Subcutaneous adipose tissue (tissue), 4 donors: Measurements from ENCODE around the gene ASXL2. TPM values are rescaled to one million over a fixed set of nuclear protein-coding genes. Genes with fewer than 3 reads are reported as not detected.

Experiments used
- CTCF ChIP-seq: fragments of 450-650 bp; IDR thresholded peaks from one replicate; pipeline ENCODE4 v1.5.1; 2016; ENCODE audit warnings: low read depth, mild to moderate bottlenecking, control low read depth, antibody characterized with exemption, moderate library complexity
- total RNA-seq, 4 donors: library from RNA; depleted of rRNA; stranded (reverse); fragments of >200 nt; gene quantifications; one replicate each; pipeline ENCODE4 v1.1.0, GENCODE V29; 2016

The ASXL2 gene
- 10 to 100 TPM; 17.0 to 23.5 (median 18.9) TPM for total RNA-seq

DNA sequence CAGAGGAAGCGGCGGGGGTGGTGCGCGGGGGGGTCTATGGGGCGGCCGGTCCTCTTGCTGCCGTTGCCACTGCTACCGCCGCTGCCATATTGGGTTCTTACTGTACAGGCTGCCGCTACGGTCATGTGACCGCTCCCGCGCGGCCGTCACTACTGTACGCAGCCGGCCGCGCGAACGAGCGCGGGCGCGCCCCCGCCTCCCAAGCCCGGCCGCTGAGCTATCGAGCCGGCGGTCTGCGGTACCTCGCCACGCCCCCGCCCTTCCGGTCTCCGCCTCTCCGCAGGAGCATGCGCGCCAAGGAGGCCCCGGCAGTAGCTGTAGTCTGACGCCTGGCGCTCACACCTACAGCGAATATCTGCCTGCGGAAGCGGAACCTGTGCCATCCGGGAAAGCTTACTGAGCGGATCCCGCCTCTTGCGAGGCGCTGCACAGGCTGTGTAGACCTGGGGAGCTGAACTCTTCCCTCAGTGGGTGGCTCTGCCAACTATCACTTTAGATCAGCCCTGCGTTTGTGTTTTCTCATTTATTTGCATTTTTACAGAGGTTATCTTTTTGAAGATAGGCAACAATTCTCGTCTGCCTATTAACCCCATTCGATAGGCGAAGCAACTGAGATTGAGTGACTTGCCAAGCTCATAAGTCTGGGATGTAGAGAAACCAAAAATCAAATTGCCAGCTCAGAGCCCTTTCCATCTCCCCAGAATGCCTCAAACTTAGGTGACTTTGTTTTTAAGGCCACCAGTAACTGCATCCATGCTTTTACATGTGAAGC is at the start of gene ASXL2:
Gene ASXL2 (minus strand): TSS at position 127 of the 772 bp plus-strand sequence. CDS start 265 bp downstream, outside the sequence.
- no peak for TF ChIP-seq CTCF

GRCh38 chr2:25926984-25927756 is 48.9 kb upstream of the ASXL2 start:
- no peak for TF ChIP-seq CTCF

- TF ChIP-seq CTCF, result no peak
These were observed 44.2 kb upstream of the ASXL2 start for GRCh38 chr2:25922501-25922900.

DNA sequence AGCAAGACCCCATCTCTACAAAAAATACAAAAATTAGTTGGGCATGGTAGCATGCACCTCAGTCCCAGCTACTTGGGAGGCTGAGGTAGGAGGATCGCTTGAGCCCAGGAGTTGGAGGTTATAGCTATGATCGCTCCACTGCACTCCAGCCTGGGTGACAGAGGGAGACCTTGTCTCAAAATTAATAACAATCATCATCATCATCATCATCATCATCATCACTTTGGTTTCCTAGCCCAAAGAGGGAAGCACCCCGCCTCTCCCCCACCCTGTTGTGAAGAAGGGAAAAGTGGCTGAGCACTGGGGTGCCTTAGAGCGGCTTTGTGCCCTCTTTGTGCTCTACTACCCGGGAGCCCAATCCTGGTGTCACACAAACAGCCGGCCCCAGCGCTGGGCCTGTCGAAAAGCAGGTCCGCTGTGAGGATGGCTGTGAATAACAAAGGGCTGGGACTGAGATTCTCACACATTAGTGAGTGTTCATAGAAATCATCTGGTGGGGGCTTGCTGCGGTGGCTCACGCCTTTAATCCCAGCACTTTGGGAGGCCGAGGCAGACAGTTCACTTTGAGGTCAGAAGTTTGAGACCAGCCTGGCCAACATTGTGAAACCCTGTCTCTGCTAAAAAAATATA is 42.6 kb upstream of the ASXL2 start:
- TF ChIP-seq CTCF, result no peak

DNA sequence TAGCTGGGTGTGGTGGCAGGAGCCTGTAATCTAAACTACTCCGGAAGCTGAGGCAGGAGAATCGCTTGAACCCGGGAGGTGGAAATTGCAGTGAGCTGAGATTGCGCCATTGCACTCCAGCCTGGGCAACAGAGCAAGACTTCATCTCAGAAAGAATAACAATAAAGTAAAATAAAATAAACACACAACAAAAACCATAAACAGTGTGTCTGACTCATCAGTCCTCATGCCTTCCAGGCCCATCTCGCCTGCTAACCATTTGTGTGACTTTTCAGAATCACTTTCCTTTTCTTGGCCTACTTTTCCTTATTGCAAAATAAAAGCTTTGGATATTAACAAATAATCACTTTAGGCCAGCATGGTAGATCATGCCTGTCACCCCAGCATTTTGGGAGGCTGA is 42.0 kb upstream of the ASXL2 start:
- no peak for TF ChIP-seq CTCF

GRCh38 chr2:25917832-25918231 is 39.5 kb upstream of the ASXL2 start:
- no peak for TF ChIP-seq CTCF
